NCI-H524 treated with DMSO at 0.1 percent for 48 hours (cell line): ENCODE measurements around the gene OR52N4.
"Not testable (repeated sequence)": the region's sequence is repeated elsewhere in the genome, so short reads cannot be mapped to it uniquely, and the experiment has no call there.

Source experiments
- DNase-seq: peaks from one replicate; lab custom pipeline; 2025; lab: John Stamatoyannopoulos, UW

OR52N4 gene

GRCh38 chr11:5753943-5754342, at the start of gene OR52N4:
Gene OR52N4 (plus strand): TSS chr11:5754243. CDS start chr11:5754741, 498 bp downstream.
- DNase-seq: no peak

GRCh38 chr11:5705688-5706087, 48.4 kb upstream of the OR52N4 start:
- DNase-seq: no peak

GRCh38 chr11:5712507-5712906, 41.5 kb upstream of the OR52N4 start:
- DNase-seq: no peak

GRCh38 chr11:5713695-5714094, 40.3 kb upstream of the OR52N4 start:
- no peak for DNase-seq

DNA sequence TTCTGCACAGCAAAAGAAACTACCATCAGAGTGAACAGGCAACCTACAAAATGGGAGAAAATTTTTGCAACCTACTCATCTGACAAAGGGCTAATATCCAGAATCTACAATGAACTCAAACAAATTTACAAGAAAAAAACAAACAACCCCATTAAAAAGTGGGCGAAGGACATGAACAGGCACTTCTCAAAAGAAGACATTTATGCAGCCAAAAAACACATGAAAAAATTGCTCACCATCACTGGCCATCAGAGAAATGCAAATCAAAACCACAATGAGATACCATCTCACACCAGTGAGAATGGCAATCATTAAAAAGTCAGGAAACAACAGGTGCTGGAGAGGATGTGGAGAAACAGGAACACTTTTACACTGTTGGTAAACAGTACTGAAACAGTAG, 37.5 kb upstream of the OR52N4 start:
- DNase-seq: not testable (repeated sequence)

- DNase-seq: no peak
These were observed 34.1 kb upstream of the OR52N4 start for GRCh38 chr11:5719703-5720495.

- no peak for DNase-seq
These were observed 31.4 kb upstream of the OR52N4 start for GRCh38 chr11:5722622-5723021.

GRCh38 chr11:5726351-5726750, 27.7 kb upstream of the OR52N4 start:
- no peak for DNase-seq

DNA sequence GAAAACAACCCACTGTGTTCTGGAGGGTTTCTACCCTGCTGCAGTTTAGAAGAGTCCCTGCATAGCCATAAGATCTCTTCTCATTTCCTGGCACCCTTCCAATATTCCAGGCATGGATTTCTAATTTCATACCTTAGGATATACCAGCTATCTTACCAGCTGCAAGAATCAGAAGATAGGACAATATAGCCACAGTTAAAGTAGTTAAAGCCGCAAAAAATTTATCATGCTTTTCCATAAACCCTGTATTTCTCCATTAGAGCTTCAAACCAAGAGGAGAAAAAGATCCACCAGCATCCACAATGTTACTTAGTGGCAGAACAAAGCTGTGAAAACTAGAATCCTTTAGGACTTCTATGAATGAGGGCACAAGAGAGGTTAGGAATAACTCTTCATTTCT, 26.4 kb upstream of the OR52N4 start:
- no peak for DNase-seq

GRCh38 chr11:5736396-5736795, 17.6 kb upstream of the OR52N4 start, which contains the start of gene OR56B1:
Gene OR56B1 (plus strand): TSS chr11:5736448. CDS start chr11:5736517, 69 bp downstream.
- DNase-seq: no peak

DNA sequence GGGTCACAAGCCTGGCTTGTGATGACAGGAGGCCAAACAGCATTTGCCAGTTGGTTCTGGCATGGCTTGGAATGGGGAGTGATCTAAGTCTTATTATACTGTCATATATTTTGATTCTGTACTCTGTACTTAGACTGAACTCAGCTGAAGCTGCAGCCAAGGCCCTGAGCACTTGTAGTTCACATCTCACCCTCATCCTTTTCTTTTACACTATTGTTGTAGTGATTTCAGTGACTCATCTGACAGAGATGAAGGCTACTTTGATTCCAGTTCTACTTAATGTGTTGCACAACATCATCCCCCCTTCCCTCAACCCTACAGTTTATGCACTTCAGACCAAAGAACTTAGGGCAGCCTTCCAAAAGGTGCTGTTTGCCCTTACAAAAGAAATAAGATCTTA, 17.0 kb upstream of the OR52N4 start:
- no peak for DNase-seq

- DNase-seq: no peak
These were observed 16.2 kb upstream of the OR52N4 start for GRCh38 chr11:5737670-5738392.

- DNase-seq: no peak
These were observed 15.6 kb upstream of the OR52N4 start for GRCh38 chr11:5738431-5738830.

DNA sequence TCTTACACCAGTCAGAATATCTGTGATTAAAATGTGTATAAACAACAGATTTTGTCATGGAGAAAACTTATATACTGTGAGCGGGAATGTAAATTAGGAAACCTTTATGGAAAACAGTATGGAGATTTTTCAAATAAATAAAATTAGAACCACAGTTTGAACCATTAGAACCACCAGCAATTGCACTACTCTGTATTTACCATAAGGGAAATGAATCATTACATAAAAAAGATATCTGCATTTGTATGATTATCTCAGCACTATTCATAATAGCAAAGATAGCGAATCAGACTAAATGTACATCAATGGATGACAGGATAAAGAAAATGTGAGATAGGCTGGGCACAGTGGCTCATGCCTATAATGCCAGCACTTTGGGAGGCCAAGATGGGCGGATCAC, 7.4 kb upstream of the OR52N4 start:
- no peak for DNase-seq

- DNase-seq: no peak
These were observed 4.2 kb upstream of the OR52N4 start for GRCh38 chr11:5749836-5750235.

- DNase-seq: no peak
These were observed 13.0 kb downstream of the OR52N4 start for GRCh38 chr11:5767056-5767455.

- no peak for DNase-seq
These were observed 29.2 kb downstream of the OR52N4 start, which contains the start of gene OR52N5 for GRCh38 chr11:5783255-5783654. Gene OR52N5 (minus strand): TSS chr11:5783355. CDS start chr11:5778634, 4,721 bp downstream.

GRCh38 chr11:5791165-5791564, 37.1 kb downstream of the OR52N4 start, which contains the start of gene OR52N1:
Gene OR52N1 (minus strand): TSS chr11:5791265. CDS start chr11:5788816, 2,449 bp downstream.
- no peak for DNase-seq

- DNase-seq: no peak
These were observed 42.5 kb downstream of the OR52N4 start for GRCh38 chr11:5796541-5796940.

DNA sequence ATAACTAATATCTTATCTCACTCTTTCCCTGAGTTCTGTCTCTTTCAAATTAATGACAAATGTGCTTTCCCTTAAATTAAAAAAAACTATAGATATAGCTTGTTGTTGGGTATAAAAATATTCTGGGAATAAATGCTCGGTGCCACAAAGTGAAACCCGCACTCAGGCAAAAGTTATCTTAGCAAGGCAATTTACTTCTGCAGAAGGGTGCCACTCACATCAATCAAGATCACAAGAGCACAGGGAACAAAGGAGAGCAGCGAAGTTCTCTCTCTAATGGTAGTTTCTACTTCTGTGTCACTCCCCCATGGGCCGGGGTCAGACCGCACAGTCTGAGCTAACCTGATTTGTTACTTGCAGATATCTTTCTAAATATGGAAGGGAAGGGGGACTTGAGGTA, 49.9 kb downstream of the OR52N4 start:
- DNase-seq: no peak
